ENCODE results near the gene CCDC91. TPM values are rescaled to one million over a fixed set of nuclear protein-coding genes. Genes with fewer than 3 reads are reported as not detected.
A peak's percentile ranks its signal among the peaks of the same experiment; 100 is the strongest.

The CCDC91 gene
- total and polyA plus RNA-seq, 2 of the 4 experiments (the other 2 are of a cell fraction), result 8.6 to 14.7 TPM

DNA sequence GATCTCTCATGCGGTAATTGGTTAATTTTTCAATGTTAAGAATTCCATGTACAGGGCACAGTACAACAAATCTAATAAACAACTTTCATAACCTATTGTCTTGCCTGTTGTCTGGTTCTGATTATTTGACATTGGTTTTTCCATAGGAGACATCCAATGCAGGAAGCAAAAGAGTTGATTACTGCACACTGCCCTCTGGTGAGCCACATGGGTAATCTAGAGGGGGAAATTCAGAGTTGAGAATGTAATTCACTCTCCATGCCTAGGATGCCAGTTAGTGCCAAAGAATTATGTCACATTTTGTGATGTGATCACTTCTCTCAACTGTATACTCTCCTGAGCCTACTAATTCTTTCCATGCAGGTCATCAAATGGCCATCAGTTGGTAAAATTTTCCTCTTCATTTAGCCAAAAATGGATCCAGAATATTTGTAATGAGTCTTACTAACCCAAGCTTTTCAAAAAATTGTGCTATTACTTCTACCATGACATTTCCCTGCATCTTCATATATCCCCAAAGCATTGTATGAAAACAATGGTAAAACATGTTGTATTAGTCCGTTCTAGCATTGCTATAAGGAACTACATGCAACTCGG, 17.7 kb upstream of the CCDC91 start:
- DNase-seq (peak; percentile 68), ATAC-seq (ENCODE audit: low read depth) (peak; percentile 93)
- BruUV-seq (replicated peaks), result no TSS peak
- H3K14ac ChIP-seq (replicated peaks; ENCODE audit: low read depth, low read length), result no peak overlapping the region
- no peaks in the 10 kb centered on the region for H3K27me3 ChIP-seq (ENCODE audit: control insufficient read depth, insufficient read depth, low read length)
- in situ Hi-C loops (cut with MboI; ENCODE audit: low sequenced_read_pairs), result loop anchor here (10.0 kb wide), 2 partner anchors 208 to 428 kb away; no protein-coding TSS in a partner anchor
- no peak overlapping the region for H2BK5ac ChIP-seq (ENCODE audit: low read depth, low read length, poor library complexity, severe bottlenecking)
- H3K23ac ChIP-seq (ENCODE audit: low read depth, low read length), result no peak overlapping the region
- no peaks in the 10 kb centered on the region for H3K36me3 ChIP-seq (ENCODE audit: control insufficient read depth, insufficient read depth, low read length)
- intact Hi-C loops (cut with micrococcal nuclease), result loop anchor here (1.0 to 5.0 kb wide), 4 partner anchors 203 to 827 kb away; no protein-coding TSS in a partner anchor
- no peak overlapping the region for H3K4me3 ChIP-seq (ENCODE audit: insufficient read depth, low read depth, low read length)
- H3K4me2 ChIP-seq (ENCODE audit: low read depth, low read length), result no peak overlapping the region
- no peaks in the 10 kb centered on the region for H3K9me1 ChIP-seq (ENCODE audit: insufficient read depth, low read length)
- H4K8ac ChIP-seq (ENCODE audit: low read depth in 2 of 2, low read length in 2 of 2), result no peak overlapping the region
- H2AK9ac ChIP-seq (replicated peaks; ENCODE audit: low read depth, low read length, poor library complexity), result no peak overlapping the region
- H4K5ac ChIP-seq (ENCODE audit: low read depth, low read length), result no peak overlapping the region
- H3K56ac ChIP-seq (ENCODE audit: extremely low read depth, insufficient read depth, low read length), result no peak overlapping the region
- 92% methylated on average over 2 of the region's 3 CpGs; no CpG with 5 or more reads in 1 of the 2 experiments for WGBS, 2 experiments (ENCODE audit: extremely low coverage in 2 of 2, insufficient read length in 1 of 2)
- CTCF ChIA-PET, result interaction anchor here (1.2 to 1.3 kb wide), 2 partner anchors 57 to 700 kb away, joined by 3 read pairs; no protein-coding TSS in a partner anchor
- no peak for TF ChIP-seq FOS (IDR thresholded peaks at IDR 0.05; ENCODE audit: low read depth, low read length)
- TF ChIP-seq CTCF (conservative IDR thresholded peaks at IDR 0.05; ENCODE audit: low read depth, low read length), result peak; percentile 80
- TF ChIP-seq RCOR1 (IDR thresholded peaks at IDR 0.05; ENCODE audit: insufficient replicate concordance, low read length), result no peak
- no peak for TF ChIP-seq CHD1 (IDR thresholded peaks at IDR 0.05; ENCODE audit: low read depth, low read length)
- TF ChIP-seq, protein P1, sequence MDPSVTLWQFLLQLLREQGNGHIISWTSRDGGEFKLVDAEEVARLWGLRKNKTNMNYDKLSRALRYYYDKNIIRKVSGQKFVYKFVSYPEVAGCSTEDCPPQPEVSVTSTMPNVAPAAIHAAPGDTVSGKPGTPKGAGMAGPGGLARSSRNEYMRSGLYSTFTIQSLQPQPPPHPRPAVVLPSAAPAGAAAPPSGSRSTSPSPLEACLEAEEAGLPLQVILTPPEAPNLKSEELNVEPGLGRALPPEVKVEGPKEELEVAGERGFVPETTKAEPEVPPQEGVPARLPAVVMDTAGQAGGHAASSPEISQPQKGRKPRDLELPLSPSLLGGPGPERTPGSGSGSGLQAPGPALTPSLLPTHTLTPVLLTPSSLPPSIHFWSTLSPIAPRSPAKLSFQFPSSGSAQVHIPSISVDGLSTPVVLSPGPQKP (IDR thresholded peaks at IDR 0.05; ENCODE audit: borderline replicate concordance, low read depth, low read length), result no peak
- peak; percentile 91 for TF ChIP-seq RAD21 (IDR thresholded peaks at IDR 0.05; ENCODE audit: low read length)
- TF ChIP-seq BHLHE40 (IDR thresholded peaks at IDR 0.05; ENCODE audit: low read depth, low read length), result no peak
- TF ChIP-seq SMC3 (IDR thresholded peaks at IDR 0.05; ENCODE audit: low read depth, low read length), result peak; percentile 97
- no peak overlapping the region for H2BK15ac ChIP-seq (ENCODE audit: low read depth, low read length)
- no peak overlapping the region for H2BK120ac ChIP-seq (ENCODE audit: low read depth, low read length)
- H3K4me1 ChIP-seq (ENCODE audit: control insufficient read depth, insufficient read depth, low read length), result no peaks in the 10 kb centered on the region
- H4K20me1 ChIP-seq (ENCODE audit: insufficient read depth, low read length), result no peaks in the 10 kb centered on the region
- no peak overlapping the region for H2BK20ac ChIP-seq (ENCODE audit: low read depth, low read length)
- H4K91ac ChIP-seq (ENCODE audit: insufficient read depth, low read depth, low read length), result no peak overlapping the region
- dilution Hi-C loops (cut with HindIII; ENCODE audit: low sequenced_read_pairs, unreplicated experiment), result no loop called here
- H3K27ac ChIP-seq (ENCODE audit: insufficient read depth, low read length), result no peak overlapping the region
- POLR2A ChIA-PET (ENCODE audit: unreplicated experiment), result no interaction called here
- H2AFZ ChIP-seq (replicated peaks; ENCODE audit: low read length, poor library complexity), result no peak overlapping the region
- H3K9ac ChIP-seq (ENCODE audit: low read depth, low read length), result no peak overlapping the region
- no peak overlapping the region for H3K18ac ChIP-seq (ENCODE audit: low read depth, low read length)
- H3K4ac ChIP-seq (ENCODE audit: low read depth, low read length), result no peak overlapping the region
- H3K79me1 ChIP-seq (ENCODE audit: low read depth in 1 of 2, low read length in 2 of 2), result no peaks in the 10 kb centered on the region
- H3K9me3 ChIP-seq (ENCODE audit: control insufficient read depth, insufficient read depth, low read length), result no peaks in the 10 kb centered on the region
- H2AK5ac ChIP-seq (ENCODE audit: low read depth, low read length), result no peak overlapping the region

All from IMR-90 (cell line).